ENCODE measurements around the gene CNOT8.
A peak's percentile ranks its signal among the peaks of the same experiment; 100 is the strongest.

CNOT8 gene

GRCh38 chr5:154858297-154858971 lies at the start of gene CNOT8:
Gene CNOT8, plus strand, starts transcription at chr5:154858627. Its CDS starts 4,652 bp downstream, at chr5:154863279.
- Histone ChIP-seq H3K27me3 (ENCODE audit: insufficient read depth, low read length, poor library complexity) (no peaks in the 10 kb centered on the region), H3K27ac (ENCODE audit: low read length) (peak within 1 kb of the TSS; percentile 96), H3K36me3 (ENCODE audit: insufficient read depth, low read length) (peaks cover 10% of the 10 kb centered on the region), H3K9ac (ENCODE audit: low read depth, low read length) (peak within 1 kb of the TSS; percentile 95), H4K20me1 (ENCODE audit: insufficient read depth, low read length) (peaks cover 34% of the 10 kb centered on the region), H3K4me3 (ENCODE audit: low read depth in 1 of 2, low read length in 2 of 2) (peak within 1 kb of the TSS; percentile 66 to 79), H3K4me1 (ENCODE audit: insufficient read depth, low read length) (peaks cover 38% of the 10 kb centered on the region), H3K9me3 (ENCODE audit: insufficient read depth, low read length, severe bottlenecking) (no peaks in the 10 kb centered on the region), H3K79me2 (ENCODE audit: insufficient read depth, low read length) (peaks cover 50% of the 10 kb centered on the region), H2AFZ (ENCODE audit: low read depth, low read length) (peak within 1 kb of the TSS; percentile 95), H3K4me2 (ENCODE audit: insufficient read depth, low read length) (peak within 1 kb of the TSS; percentile 77)
- TF ChIP-seq EZH2 (IDR thresholded peaks at IDR 0.05; ENCODE audit: borderline replicate concordance, low read depth, low read length, severe bottlenecking) (no peak), CTCF (IDR thresholded peaks at IDR 0.05; ENCODE audit: borderline replicate concordance, extremely low read depth, low read length, poor library complexity, severe bottlenecking) (no peak)
- ATAC-seq (ENCODE audit: insufficient read depth, low read depth) (peak; percentile 86), DNase-seq (peak; percentile 98)

- H4K20me1 ChIP-seq (ENCODE audit: insufficient read depth, low read length) = peaks cover 53% of the 10 kb centered on the region
- no peaks in the 10 kb centered on the region for H3K27me3 ChIP-seq (ENCODE audit: insufficient read depth, low read length, poor library complexity)
- peaks cover 95% of the 10 kb centered on the region for H3K36me3 ChIP-seq (ENCODE audit: insufficient read depth, low read length)
- no peak overlapping the region for H2AFZ ChIP-seq (ENCODE audit: low read depth, low read length)
- H3K4me3 ChIP-seq (ENCODE audit: low read depth in 1 of 2, low read length in 2 of 2) = no peak overlapping the region
- no peak overlapping the region for H3K27ac ChIP-seq (ENCODE audit: low read length)
- peaks cover 20% of the 10 kb centered on the region for H3K79me2 ChIP-seq (ENCODE audit: insufficient read depth, low read length)
- DNase-seq (no peak), ATAC-seq (ENCODE audit: insufficient read depth, low read depth) (no peak)
- TF ChIP-seq CTCF (IDR thresholded peaks at IDR 0.05; ENCODE audit: borderline replicate concordance, extremely low read depth, low read length, poor library complexity, severe bottlenecking) = no peak
- TF ChIP-seq EZH2 (IDR thresholded peaks at IDR 0.05; ENCODE audit: borderline replicate concordance, low read depth, low read length, severe bottlenecking) = no peak
- H3K4me2 ChIP-seq (ENCODE audit: insufficient read depth, low read length) = no peak overlapping the region
- no peaks in the 10 kb centered on the region for H3K4me1 ChIP-seq (ENCODE audit: insufficient read depth, low read length)
- no peaks in the 10 kb centered on the region for H3K9me3 ChIP-seq (ENCODE audit: insufficient read depth, low read length, severe bottlenecking)
- no peak overlapping the region for H3K9ac ChIP-seq (ENCODE audit: low read depth, low read length)
Observed at GRCh38 chr5:154811239-154811638, 47.2 kb upstream of the CNOT8 start.

GRCh38 chr5:154811653-154812465 lies 46.6 kb upstream of the CNOT8 start:
- Histone ChIP-seq H3K27me3 (ENCODE audit: insufficient read depth, low read length, poor library complexity) (no peaks in the 10 kb centered on the region), H3K4me1 (ENCODE audit: insufficient read depth, low read length) (no peaks in the 10 kb centered on the region), H2AFZ (ENCODE audit: low read depth, low read length) (no peak overlapping the region), H3K9ac (ENCODE audit: low read depth, low read length) (no peak overlapping the region), H3K79me2 (ENCODE audit: insufficient read depth, low read length) (peaks cover 20% of the 10 kb centered on the region), H3K27ac (ENCODE audit: low read length) (no peak overlapping the region), H3K4me3 (ENCODE audit: low read depth in 1 of 2, low read length in 2 of 2) (no peak overlapping the region), H3K9me3 (ENCODE audit: insufficient read depth, low read length, severe bottlenecking) (no peaks in the 10 kb centered on the region), H4K20me1 (ENCODE audit: insufficient read depth, low read length) (peaks cover 49% of the 10 kb centered on the region), H3K4me2 (ENCODE audit: insufficient read depth, low read length) (no peak overlapping the region), H3K36me3 (ENCODE audit: insufficient read depth, low read length) (peaks cover 95% of the 10 kb centered on the region)
- DNase-seq (peak; percentile 61), ATAC-seq (ENCODE audit: insufficient read depth, low read depth) (peak; percentile 74)
- TF ChIP-seq EZH2 (IDR thresholded peaks at IDR 0.05; ENCODE audit: borderline replicate concordance, low read depth, low read length, severe bottlenecking) = no peak
- TF ChIP-seq CTCF (IDR thresholded peaks at IDR 0.05; ENCODE audit: borderline replicate concordance, extremely low read depth, low read length, poor library complexity, severe bottlenecking) = peak; percentile 87

All from DND-41 (cell line).